ENCODE data around the gene TRPV3. TPM values are rescaled to one million over a fixed set of nuclear protein-coding genes. Genes with fewer than 3 reads are reported as not detected.

The TRPV3 gene
- total and polyA plus RNA-seq, 4 donors, result 0.04 to 0.38 (median 0.26) TPM

DNA sequence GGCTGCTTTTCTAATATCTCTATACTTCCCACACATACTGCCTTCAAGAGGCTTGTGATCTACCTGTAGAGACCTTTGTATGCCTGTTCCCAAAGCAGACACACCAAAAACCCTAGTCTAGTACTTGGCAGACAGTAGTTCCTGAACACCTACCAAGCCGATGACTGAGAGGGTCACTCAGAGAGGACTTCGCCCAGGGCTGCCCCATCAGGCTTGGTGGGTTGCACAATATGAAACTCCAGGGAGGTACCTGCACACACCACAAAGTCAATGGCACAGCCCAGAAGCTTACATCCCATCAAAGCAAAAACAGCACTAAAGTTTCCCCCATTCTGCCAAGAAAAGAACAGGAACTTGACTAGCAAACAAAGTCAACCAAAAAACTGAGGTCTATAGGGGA is 51.6 kb downstream of the TRPV3 start:
- Histone ChIP-seq H3K4me1 (ENCODE audit: control insufficient read depth in 4 of 4, insufficient read depth in 4 of 4, low read length in 3 of 4) (peaks cover 0 to 5% (median 0%) of the 10 kb centered on the region in 4 donors), H3K9ac (ENCODE audit: low read depth in 1 of 2, low read length in 2 of 2) (no peak overlapping the region), H3K36me3 (ENCODE audit: control insufficient read depth in 4 of 4, insufficient read depth in 3 of 4, low read depth in 1 of 4, low read length in 3 of 4) (no peaks in the 10 kb centered on the region), H3K27ac (ENCODE audit: low read depth in 1 of 2, low read length in 2 of 2) (no peak overlapping the region), H3K4me3 (ENCODE audit: low read depth in 1 of 3, low read length in 3 of 3) (no peak overlapping the region), H3K27me3 (ENCODE audit: control insufficient read depth in 4 of 4, insufficient read depth in 4 of 4, low read length in 3 of 4) (no peaks in the 10 kb centered on the region), H3K9me3 (ENCODE audit: control insufficient read depth in 4 of 4, low read length in 3 of 4) (no peaks in the 10 kb centered on the region)
- 38% methylated on average over 2 of the region's 2 CpGs for WGBS
- DNase-seq (ENCODE audit: low spot score), result no peak
- TF ChIP-seq FOXA1 (IDR thresholded peaks at IDR 0.05) (no peak), HNF4G (IDR thresholded peaks at IDR 0.05) (peak; percentile 80), TAF1 (conservative IDR thresholded peaks at IDR 0.05) (no peak), SP1 (IDR thresholded peaks at IDR 0.05) (peak; percentile 67), JUND (IDR thresholded peaks at IDR 0.05) (peak in 1 of 2 donors; percentile 72), GABPA (IDR thresholded peaks at IDR 0.05 in 1 of 2, conservative IDR thresholded peaks at IDR 0.05 in 1 of 2) (no peak), FOXA2 (IDR thresholded peaks at IDR 0.05) (peak; percentile 25), YY1 (IDR thresholded peaks at IDR 0.05) (peak; percentile 37), RXRA (IDR thresholded peaks at IDR 0.05) (peak; percentile 77 to 88), NR2F2 (IDR thresholded peaks at IDR 0.05) (no peak), RAD21 (IDR thresholded peaks at IDR 0.05) (peak; percentile 43 to 55), EGR1 (IDR thresholded peaks at IDR 0.05; ENCODE audit: low read depth in 2 of 2) (no peak), HNF4A (conservative IDR thresholded peaks at IDR 0.05) (peak; percentile 91 to 94)
- TF ChIP-seq, protein P1, sequence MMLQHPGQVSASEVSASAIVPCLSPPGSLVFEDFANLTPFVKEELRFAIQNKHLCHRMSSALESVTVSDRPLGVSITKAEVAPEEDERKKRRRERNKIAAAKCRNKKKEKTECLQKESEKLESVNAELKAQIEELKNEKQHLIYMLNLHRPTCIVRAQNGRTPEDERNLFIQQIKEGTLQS (IDR thresholded peaks at IDR 0.05), result no peak
- TF ChIP-seq, protein P2, sequence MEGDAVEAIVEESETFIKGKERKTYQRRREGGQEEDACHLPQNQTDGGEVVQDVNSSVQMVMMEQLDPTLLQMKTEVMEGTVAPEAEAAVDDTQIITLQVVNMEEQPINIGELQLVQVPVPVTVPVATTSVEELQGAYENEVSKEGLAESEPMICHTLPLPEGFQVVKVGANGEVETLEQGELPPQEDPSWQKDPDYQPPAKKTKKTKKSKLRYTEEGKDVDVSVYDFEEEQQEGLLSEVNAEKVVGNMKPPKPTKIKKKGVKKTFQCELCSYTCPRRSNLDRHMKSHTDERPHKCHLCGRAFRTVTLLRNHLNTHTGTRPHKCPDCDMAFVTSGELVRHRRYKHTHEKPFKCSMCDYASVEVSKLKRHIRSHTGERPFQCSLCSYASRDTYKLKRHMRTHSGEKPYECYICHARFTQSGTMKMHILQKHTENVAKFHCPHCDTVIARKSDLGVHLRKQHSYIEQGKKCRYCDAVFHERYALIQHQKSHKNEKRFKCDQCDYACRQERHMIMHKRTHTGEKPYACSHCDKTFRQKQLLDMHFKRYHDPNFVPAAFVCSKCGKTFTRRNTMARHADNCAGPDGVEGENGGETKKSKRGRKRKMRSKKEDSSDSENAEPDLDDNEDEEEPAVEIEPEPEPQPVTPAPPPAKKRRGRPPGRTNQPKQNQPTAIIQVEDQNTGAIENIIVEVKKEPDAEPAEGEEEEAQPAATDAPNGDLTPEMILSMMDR (IDR thresholded peaks at IDR 0.05; ENCODE audit: low read depth, low read length, missing input control), result no peak
- TF ChIP-seq, protein P3, sequence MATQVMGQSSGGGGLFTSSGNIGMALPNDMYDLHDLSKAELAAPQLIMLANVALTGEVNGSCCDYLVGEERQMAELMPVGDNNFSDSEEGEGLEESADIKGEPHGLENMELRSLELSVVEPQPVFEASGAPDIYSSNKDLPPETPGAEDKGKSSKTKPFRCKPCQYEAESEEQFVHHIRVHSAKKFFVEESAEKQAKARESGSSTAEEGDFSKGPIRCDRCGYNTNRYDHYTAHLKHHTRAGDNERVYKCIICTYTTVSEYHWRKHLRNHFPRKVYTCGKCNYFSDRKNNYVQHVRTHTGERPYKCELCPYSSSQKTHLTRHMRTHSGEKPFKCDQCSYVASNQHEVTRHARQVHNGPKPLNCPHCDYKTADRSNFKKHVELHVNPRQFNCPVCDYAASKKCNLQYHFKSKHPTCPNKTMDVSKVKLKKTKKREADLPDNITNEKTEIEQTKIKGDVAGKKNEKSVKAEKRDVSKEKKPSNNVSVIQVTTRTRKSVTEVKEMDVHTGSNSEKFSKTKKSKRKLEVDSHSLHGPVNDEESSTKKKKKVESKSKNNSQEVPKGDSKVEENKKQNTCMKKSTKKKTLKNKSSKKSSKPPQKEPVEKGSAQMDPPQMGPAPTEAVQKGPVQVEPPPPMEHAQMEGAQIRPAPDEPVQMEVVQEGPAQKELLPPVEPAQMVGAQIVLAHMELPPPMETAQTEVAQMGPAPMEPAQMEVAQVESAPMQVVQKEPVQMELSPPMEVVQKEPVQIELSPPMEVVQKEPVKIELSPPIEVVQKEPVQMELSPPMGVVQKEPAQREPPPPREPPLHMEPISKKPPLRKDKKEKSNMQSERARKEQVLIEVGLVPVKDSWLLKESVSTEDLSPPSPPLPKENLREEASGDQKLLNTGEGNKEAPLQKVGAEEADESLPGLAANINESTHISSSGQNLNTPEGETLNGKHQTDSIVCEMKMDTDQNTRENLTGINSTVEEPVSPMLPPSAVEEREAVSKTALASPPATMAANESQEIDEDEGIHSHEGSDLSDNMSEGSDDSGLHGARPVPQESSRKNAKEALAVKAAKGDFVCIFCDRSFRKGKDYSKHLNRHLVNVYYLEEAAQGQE (IDR thresholded peaks at IDR 0.05), result peak; percentile 43
- TF ChIP-seq, protein P4, sequence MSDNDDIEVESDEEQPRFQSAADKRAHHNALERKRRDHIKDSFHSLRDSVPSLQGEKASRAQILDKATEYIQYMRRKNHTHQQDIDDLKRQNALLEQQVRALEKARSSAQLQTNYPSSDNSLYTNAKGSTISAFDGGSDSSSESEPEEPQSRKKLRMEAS (IDR thresholded peaks at IDR 0.05), result peak; percentile 36
- TF ChIP-seq, protein P5, sequence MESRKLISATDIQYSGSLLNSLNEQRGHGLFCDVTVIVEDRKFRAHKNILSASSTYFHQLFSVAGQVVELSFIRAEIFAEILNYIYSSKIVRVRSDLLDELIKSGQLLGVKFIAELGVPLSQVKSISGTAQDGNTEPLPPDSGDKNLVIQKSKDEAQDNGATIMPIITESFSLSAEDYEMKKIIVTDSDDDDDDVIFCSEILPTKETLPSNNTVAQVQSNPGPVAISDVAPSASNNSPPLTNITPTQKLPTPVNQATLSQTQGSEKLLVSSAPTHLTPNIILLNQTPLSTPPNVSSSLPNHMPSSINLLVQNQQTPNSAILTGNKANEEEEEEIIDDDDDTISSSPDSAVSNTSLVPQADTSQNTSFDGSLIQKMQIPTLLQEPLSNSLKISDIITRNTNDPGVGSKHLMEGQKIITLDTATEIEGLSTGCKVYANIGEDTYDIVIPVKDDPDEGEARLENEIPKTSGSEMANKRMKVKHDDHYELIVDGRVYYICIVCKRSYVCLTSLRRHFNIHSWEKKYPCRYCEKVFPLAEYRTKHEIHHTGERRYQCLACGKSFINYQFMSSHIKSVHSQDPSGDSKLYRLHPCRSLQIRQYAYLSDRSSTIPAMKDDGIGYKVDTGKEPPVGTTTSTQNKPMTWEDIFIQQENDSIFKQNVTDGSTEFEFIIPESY (IDR thresholded peaks at IDR 0.05), result peak; percentile 18
